Endothelial cell of umbilical vein (primary cell): ENCODE measurements around the gene GSDMA. TPM values are rescaled to one million over a fixed set of nuclear protein-coding genes. Genes with fewer than 3 reads are reported as not detected.

Experiments
- BruUV-seq: library from RNA; stranded (reverse); fragments of 400-500 nt; replicated peaks from 2 replicates; lab custom pipeline; 2021; lab: Mats Ljungman, UMichigan
- CTCF ChIA-PET: fragments of 300-600, 350-600 bp; sonication (Branson Sonifier 250); formaldehyde crosslinking; loops from one replicate; lab custom pipeline; 2021; ENCODE audit warnings: antibody characterized with exemption, inconsistent platforms; lab: Charles Lee
- POLR2A ChIA-PET: fragments of 300-600, 350-600 bp; sonication (Branson Sonifier 250); formaldehyde crosslinking; loops from one replicate; lab custom pipeline; 2021; ENCODE audit warnings: antibody characterized with exemption, inconsistent platforms; lab: Charles Lee
- DNase-seq: peaks from one replicate; pipeline ENCODE4 v3.0.0-alpha.2; 2011; ENCODE audit warnings: low read depth, low spot score
- FAIRE-seq: peaks from 2 replicates; lab custom pipeline; 2011; peaks lifted over from hg19 to GRCh38; lab: Jason Lieb, UNC
- H2AFZ ChIP-seq: 2 replicates; pipeline ENCODE4 v1.6.0; 2012; ENCODE audit warnings: low read depth, low read length, control low read depth, inconsistent platforms
- H3K27ac ChIP-seq: 2 replicates; pipeline ENCODE4 v1.5.1; 2011; ENCODE audit warnings: low read depth, mild to moderate bottlenecking, control low read depth, low read length, moderate library complexity; ENCODE audit not compliant: insufficient read depth
- H3K27me3 ChIP-seq, 2 experiments: 2 replicates each; pipeline versions ENCODE4 v1.6.0 to v1.6.1; 2011; ENCODE audit warnings: low read length in 2 of 2, mixed read lengths in 1 of 2; ENCODE audit not compliant: control insufficient read depth in 2 of 2, insufficient read depth in 2 of 2
- H3K36me3 ChIP-seq, 2 experiments: 2 replicates in 1 of 2; 3 replicates in 1 of 2; pipeline ENCODE4 v1.5.1; 2011; ENCODE audit warnings: low read length in 2 of 2, mild to moderate bottlenecking in 1 of 2, moderate library complexity in 1 of 2; ENCODE audit not compliant: control insufficient read depth in 2 of 2, insufficient read depth in 2 of 2; ENCODE audit errors: extremely low read depth in 1 of 2
- H3K4me1 ChIP-seq: 3 replicates; pipeline ENCODE4 v1.5.1; 2011; ENCODE audit warnings: mild to moderate bottlenecking, low read length; ENCODE audit not compliant: control insufficient read depth, insufficient read depth; ENCODE audit errors: extremely low read depth
- H3K4me2 ChIP-seq: 2 replicates; pipeline ENCODE4 v1.6.1; 2011; ENCODE audit warnings: low read length, control low read depth, mixed read lengths; ENCODE audit not compliant: insufficient read depth
- H3K4me3 ChIP-seq, 3 experiments: fragments of 200-600 bp in 1 of 3; sonication (generic), shearing (Covaris generic) in 1 of 3; replicated peaks in 1 of 3; 2 replicates each; pipeline ENCODE4 v1.5.1; 2011 to 2016; ENCODE audit warnings: control low read depth in 3 of 3, low read length in 3 of 3, mild to moderate bottlenecking in 2 of 3, inconsistent platforms in 1 of 3, low read depth in 1 of 3, moderate library complexity in 1 of 3; ENCODE audit not compliant: insufficient read depth in 1 of 3
- H3K79me2 ChIP-seq: 2 replicates; pipeline ENCODE4 v1.6.0; 2012; ENCODE audit warnings: low read length, inconsistent platforms; ENCODE audit not compliant: control insufficient read depth, insufficient read depth
- H3K9ac ChIP-seq: replicated peaks from 2 replicates; pipeline ENCODE3; 2011; ENCODE audit warnings: low read length, control low read depth; ENCODE audit not compliant: insufficient read depth; ENCODE audit errors: extremely low read depth
- H3K9me1 ChIP-seq: replicated peaks from 3 replicates; pipeline ENCODE4 v1.6.0; 2011; ENCODE audit warnings: mild to moderate bottlenecking, low read length; ENCODE audit not compliant: control insufficient read depth, insufficient read depth; ENCODE audit errors: extremely low read depth
- H3K9me3 ChIP-seq: replicated peaks from 2 replicates; pipeline ENCODE4 v1.5.1; 2012; ENCODE audit warnings: low read length, inconsistent platforms; ENCODE audit not compliant: control insufficient read depth, insufficient read depth
- H4K20me1 ChIP-seq: replicated peaks from 2 replicates; pipeline ENCODE3; 2011; ENCODE audit warnings: mild to moderate bottlenecking, low read length; ENCODE audit not compliant: control insufficient read depth, insufficient read depth; ENCODE audit errors: extremely low read depth
- CTCF ChIP-seq, 2 donors: IDR thresholded peaks; 1 replicate in 1 of 2; 2 replicates in 1 of 2; pipeline ENCODE4 v1.5.1; 2011; ENCODE audit warnings: low read length in 2 of 2, mild to moderate bottlenecking in 2 of 2, moderate library complexity in 2 of 2, control low read depth in 1 of 2, inconsistent platforms in 1 of 2, low read depth in 1 of 2; ENCODE audit not compliant: insufficient read depth in 1 of 2; ENCODE audit errors: extremely low read depth in 1 of 2
- EZH2 ChIP-seq: IDR thresholded peaks from 2 replicates; pipeline ENCODE4 v1.6.1; 2012; ENCODE audit warnings: borderline replicate concordance, low read depth, mild to moderate bottlenecking, moderate library complexity, low read length, inconsistent platforms; ENCODE audit not compliant: severe bottlenecking
- FOS ChIP-seq: IDR thresholded peaks from 2 replicates; pipeline ENCODE4 v1.6.1; 2011; ENCODE audit warnings: mild to moderate bottlenecking, low read length, moderate library complexity, borderline replicate concordance; ENCODE audit not compliant: insufficient read depth
- GATA2 ChIP-seq: IDR thresholded peaks from 2 replicates; pipeline ENCODE4 v1.7.0; 2011; ENCODE audit warnings: low read depth, mild to moderate bottlenecking, moderate library complexity, mixed read lengths, low read length; ENCODE audit not compliant: insufficient read length, insufficient read depth
- JUN ChIP-seq: IDR thresholded peaks from 2 replicates; pipeline ENCODE4 v1.6.1; 2011; ENCODE audit warnings: borderline replicate concordance, low read depth; ENCODE audit not compliant: insufficient read length, insufficient read depth
- MAX ChIP-seq: IDR thresholded peaks from 2 replicates; pipeline ENCODE4 v1.6.1; 2011; ENCODE audit not compliant: insufficient read depth, insufficient read length
- MYC ChIP-seq: IDR thresholded peaks from one replicate; pipeline ENCODE4 v1.6.1; 2011; ENCODE audit warnings: mild to moderate bottlenecking, low read depth, low read length
- POLR2A ChIP-seq: IDR thresholded peaks from 2 replicates; pipeline ENCODE4 v1.6.1; 2012; ENCODE audit warnings: low read depth, mild to moderate bottlenecking, control low read depth, low read length
- POLR2AphosphoS5 ChIP-seq: IDR thresholded peaks from 2 replicates; pipeline ENCODE4 v1.6.1; 2012; ENCODE audit warnings: low read depth, mild to moderate bottlenecking, control low read depth, low read length, moderate library complexity; ENCODE audit not compliant: insufficient read depth
- dilution Hi-C: fragments of 300-500 bp; cut with MboI; formaldehyde crosslinking; loops from one replicate; pipeline ENCODE4 v1.15.0; 2019; ENCODE audit warnings: low sequenced_read_pairs; ENCODE audit not compliant: extremely low pct_ligation_motif_present
- intact Hi-C: fragments of 100-400 bp; cut with micrococcal nuclease; formaldehyde crosslinking; loops from one replicate; pipeline ENCODE4 v1.10.0; 2022
- polyA plus RNA-seq, 4 experiments: library from polyadenylated mRNA; depleted of rRNA in 3 of 4; stranded (reverse) in 3 of 4; unstranded in 1 of 4; fragments of >200 nt; gene quantifications; 2 replicates each; pipeline versions ENCODE4 v1.2.1 to v1.2.3, GENCODE V29; 2011 to 2012; ENCODE audit warnings: missing spikeins in 1 of 4
- total RNA-seq: library from RNA; stranded (reverse); gene quantifications from 2 replicates; pipeline ENCODE4 v1.2.3, GENCODE V29; 2021

Gene GSDMA
- total and polyA plus RNA-seq, 2 donors (not counting 3 experiments of a cell fraction or from before 2014, with no cell fraction given): not detected

- Histone ChIP-seq H4K20me1 (no peaks in the 10 kb centered on the region), H3K4me3 (no peak overlapping the region), H3K9ac (no peak overlapping the region), H3K27ac (no peak overlapping the region), H2AFZ (no peak overlapping the region), H3K79me2 (peaks cover 3% of the 10 kb centered on the region), H3K4me1 (no peaks in the 10 kb centered on the region), H3K36me3 (peaks cover 46 to 64% of the 10 kb centered on the region in 2 experiments), H3K9me1 (no peaks in the 10 kb centered on the region), H3K4me2 (no peak overlapping the region), H3K27me3 (no peaks in the 10 kb centered on the region), H3K9me3 (no peaks in the 10 kb centered on the region)
- CTCF ChIA-PET: no interaction called here
- DNase-seq (no peak), FAIRE-seq (no peak)
- no TSS peak for BruUV-seq
- TF ChIP-seq JUN (no peak), FOS (no peak)
- POLR2A ChIA-PET: no interaction called here
- intact Hi-C loops (no loop called here), dilution Hi-C loops (no loop called here)
These were observed 25.5 kb downstream of the GSDMA start for GRCh38 chr17:39988206-39988810.

- H2AFZ ChIP-seq: no peak overlapping the region
- dilution Hi-C loops (no loop called here), intact Hi-C loops (no loop called here)
- no peak overlapping the region for H3K4me2 ChIP-seq
- no peaks in the 10 kb centered on the region for H3K79me2 ChIP-seq
- no peak overlapping the region for H3K9ac ChIP-seq
- no peak overlapping the region for H3K4me3 ChIP-seq
- H3K27me3 ChIP-seq: no peaks in the 10 kb centered on the region
- CTCF ChIA-PET: no interaction called here
- FAIRE-seq: no peak
- no peak overlapping the region for H3K27ac ChIP-seq
- H3K9me3 ChIP-seq: no peaks in the 10 kb centered on the region
- POLR2A ChIA-PET: no interaction called here
- TF ChIP-seq JUN: no peak
- TF ChIP-seq FOS: no peak
- no peak for TF ChIP-seq POLR2AphosphoS5
- TF ChIP-seq CTCF (IDR thresholded peaks at IDR 0.05; ENCODE audit: extremely low read depth in 1 of 2, insufficient read depth in 1 of 2, low read depth in 1 of 2, low read length in 2 of 2): no peak
- TF ChIP-seq EZH2: no peak
- TF ChIP-seq MYC: no peak
- no peak for TF ChIP-seq GATA2
- no peak for TF ChIP-seq MAX
- no peak for TF ChIP-seq POLR2A
- peaks cover 19 to 65% of the 10 kb centered on the region in 2 experiments for H3K36me3 ChIP-seq
- H4K20me1 ChIP-seq: no peaks in the 10 kb centered on the region
- no peaks in the 10 kb centered on the region for H3K4me1 ChIP-seq
- H3K9me1 ChIP-seq: no peaks in the 10 kb centered on the region
- no peak for DNase-seq
- no TSS peak for BruUV-seq
These were observed 31.6 kb downstream of the GSDMA start for GRCh38 chr17:39994448-39994847.
